ENCODE measurements around the gene RGS12.

GRCh38 chr4:3334316-3334715 is 41.5 kb downstream of the RGS12 start:
- no peak for TF ChIP-seq CTCF (IDR thresholded peaks at IDR 0.05)
- TF ChIP-seq POLR2A (IDR thresholded peaks at IDR 0.05), result no peak

All from vagina (tissue), 2 donors.